ENCODE results near the gene MLLT10. TPM values are rescaled to one million over a fixed set of nuclear protein-coding genes. Genes with fewer than 3 reads are reported as not detected.

Gene MLLT10
- total and polyA plus RNA-seq, 12 donors = 15.8 to 49.1 (median 29.8) TPM

DNA sequence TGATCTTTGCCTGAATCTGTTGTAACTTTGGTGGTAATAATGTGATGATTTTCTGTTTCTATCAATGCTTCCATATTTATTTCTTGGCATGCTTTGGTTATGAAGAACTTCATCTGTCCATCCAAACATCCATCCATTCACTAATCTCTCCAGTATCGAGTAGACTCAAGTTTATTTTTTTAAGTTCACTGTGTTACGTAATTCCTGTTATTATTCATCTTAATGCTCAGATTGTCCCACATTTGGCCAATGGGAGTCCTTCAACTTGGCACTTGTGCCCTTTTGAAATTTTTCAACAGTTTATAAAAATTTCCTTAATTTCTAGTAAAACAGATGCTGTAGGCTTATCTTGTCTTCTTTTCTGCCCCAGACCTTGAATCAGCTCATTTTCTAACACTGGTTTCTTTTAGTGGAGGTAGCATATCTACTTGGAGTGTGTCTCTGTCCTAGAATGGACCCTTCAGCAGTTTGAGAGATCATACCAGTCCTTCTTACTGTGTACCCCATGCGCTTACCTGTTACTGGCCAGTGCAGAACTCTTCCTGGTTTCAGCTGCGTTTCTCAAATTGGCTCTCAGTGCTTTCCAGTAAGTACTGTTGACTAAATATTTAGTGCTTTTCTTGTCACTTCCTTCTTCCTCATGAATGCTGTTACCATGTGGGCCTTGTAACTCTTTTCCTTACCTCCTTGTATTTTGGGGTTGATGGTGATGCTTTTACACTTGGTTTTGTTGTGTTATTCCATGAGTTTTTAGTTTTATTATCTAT lies 100.8 kb downstream of the MLLT10 start:
- TF ChIP-seq, protein P1, sequence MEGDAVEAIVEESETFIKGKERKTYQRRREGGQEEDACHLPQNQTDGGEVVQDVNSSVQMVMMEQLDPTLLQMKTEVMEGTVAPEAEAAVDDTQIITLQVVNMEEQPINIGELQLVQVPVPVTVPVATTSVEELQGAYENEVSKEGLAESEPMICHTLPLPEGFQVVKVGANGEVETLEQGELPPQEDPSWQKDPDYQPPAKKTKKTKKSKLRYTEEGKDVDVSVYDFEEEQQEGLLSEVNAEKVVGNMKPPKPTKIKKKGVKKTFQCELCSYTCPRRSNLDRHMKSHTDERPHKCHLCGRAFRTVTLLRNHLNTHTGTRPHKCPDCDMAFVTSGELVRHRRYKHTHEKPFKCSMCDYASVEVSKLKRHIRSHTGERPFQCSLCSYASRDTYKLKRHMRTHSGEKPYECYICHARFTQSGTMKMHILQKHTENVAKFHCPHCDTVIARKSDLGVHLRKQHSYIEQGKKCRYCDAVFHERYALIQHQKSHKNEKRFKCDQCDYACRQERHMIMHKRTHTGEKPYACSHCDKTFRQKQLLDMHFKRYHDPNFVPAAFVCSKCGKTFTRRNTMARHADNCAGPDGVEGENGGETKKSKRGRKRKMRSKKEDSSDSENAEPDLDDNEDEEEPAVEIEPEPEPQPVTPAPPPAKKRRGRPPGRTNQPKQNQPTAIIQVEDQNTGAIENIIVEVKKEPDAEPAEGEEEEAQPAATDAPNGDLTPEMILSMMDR (IDR thresholded peaks at IDR 0.05) = no peak
- no peak for TF ChIP-seq POLR2A (IDR thresholded peaks at IDR 0.05)
- Histone ChIP-seq H3K4me3 (no peak overlapping the region), H3K36me3 (replicated peaks in 1 of 2) (no peaks in the 10 kb centered on the region), H3K27me3 (no peaks in the 10 kb centered on the region), H3K27ac (no peak overlapping the region), H3K9me3 (replicated peaks in 1 of 3) (no peaks in the 10 kb centered on the region), H3K4me1 (replicated peaks in 1 of 2) (peaks cover 9 to 12% of the 10 kb centered on the region in 2 donors)
- WGBS, 4 donors = 51 to 69% (median 61%) methylated on average over 4 of the region's 4 CpGs
- intact Hi-C loops (cut with DNase I) = no loop called here
- no peak for DNase-seq

DNA sequence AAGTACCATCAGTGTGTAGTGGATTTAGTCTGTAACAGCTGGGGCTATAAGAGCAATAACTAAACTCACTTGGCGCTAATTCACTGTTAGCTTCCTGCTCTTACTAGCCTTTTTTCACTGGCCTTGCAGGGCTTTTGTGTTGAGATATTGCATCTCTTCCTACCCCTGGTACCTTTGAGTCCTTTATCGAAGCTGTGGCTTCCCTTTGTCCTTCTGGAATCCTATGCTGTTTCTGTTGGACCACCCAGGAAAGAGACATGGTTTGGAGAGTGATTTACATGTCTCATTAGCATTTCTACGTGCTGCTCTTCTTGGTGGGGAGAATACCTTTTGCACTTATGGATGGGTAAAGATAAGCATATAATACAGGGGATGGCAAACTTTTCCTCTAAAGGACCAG lies 103.8 kb downstream of the MLLT10 start:
- H3K4me3 ChIP-seq = no peak overlapping the region
- no peak for DNase-seq
- no peaks in the 10 kb centered on the region for H3K9me3 ChIP-seq (replicated peaks in 1 of 3)
- intact Hi-C loops (cut with DNase I) = no loop called here
- no peaks in the 10 kb centered on the region for H3K27me3 ChIP-seq
- no peak overlapping the region for H3K27ac ChIP-seq
- no peaks in the 10 kb centered on the region for H3K36me3 ChIP-seq (replicated peaks in 1 of 2)
- WGBS, 4 donors = 97 to 99% (median 98%) methylated on average over 3 of the region's 3 CpGs
- TF ChIP-seq, protein P1 (IDR thresholded peaks at IDR 0.05) = no peak
- TF ChIP-seq POLR2A (IDR thresholded peaks at IDR 0.05) = no peak
- peaks cover 9 to 16% of the 10 kb centered on the region in 2 donors for H3K4me1 ChIP-seq (replicated peaks in 1 of 2)

DNA sequence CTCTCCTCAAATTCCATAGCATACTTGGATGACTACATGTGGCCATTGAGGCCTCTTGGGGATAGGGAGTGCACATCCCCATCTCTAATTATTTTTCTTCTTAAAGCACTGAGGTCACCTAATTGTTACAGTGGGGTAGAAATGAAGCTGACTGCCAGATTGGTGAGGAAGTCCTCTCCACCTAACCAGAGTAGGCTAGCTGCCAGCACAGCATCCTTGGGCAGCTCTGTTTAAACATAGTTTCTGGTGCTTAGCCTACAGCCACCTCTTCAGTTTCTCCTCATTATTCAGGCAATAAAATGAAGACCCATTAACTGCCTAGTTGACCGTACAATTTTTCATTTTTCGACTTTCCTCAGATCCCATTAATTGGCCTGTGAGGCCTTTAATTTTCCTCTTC lies 104.6 kb downstream of the MLLT10 start:
- intact Hi-C loops (cut with DNase I) = no loop called here
- Histone ChIP-seq H3K27me3 (no peaks in the 10 kb centered on the region), H3K27ac (no peak overlapping the region), H3K36me3 (replicated peaks in 1 of 2) (no peaks in the 10 kb centered on the region), H3K9me3 (replicated peaks in 1 of 3) (no peaks in the 10 kb centered on the region), H3K4me3 (no peak overlapping the region), H3K4me1 (replicated peaks in 1 of 2) (peaks cover 9 to 16% of the 10 kb centered on the region in 2 donors)
- TF ChIP-seq, protein P1 (IDR thresholded peaks at IDR 0.05) = no peak
- no peak for TF ChIP-seq POLR2A (IDR thresholded peaks at IDR 0.05)
- WGBS, 4 donors = 81 to 95% (median 86%) methylated on average over 2 of the region's 2 CpGs
- no peak for DNase-seq

DNA sequence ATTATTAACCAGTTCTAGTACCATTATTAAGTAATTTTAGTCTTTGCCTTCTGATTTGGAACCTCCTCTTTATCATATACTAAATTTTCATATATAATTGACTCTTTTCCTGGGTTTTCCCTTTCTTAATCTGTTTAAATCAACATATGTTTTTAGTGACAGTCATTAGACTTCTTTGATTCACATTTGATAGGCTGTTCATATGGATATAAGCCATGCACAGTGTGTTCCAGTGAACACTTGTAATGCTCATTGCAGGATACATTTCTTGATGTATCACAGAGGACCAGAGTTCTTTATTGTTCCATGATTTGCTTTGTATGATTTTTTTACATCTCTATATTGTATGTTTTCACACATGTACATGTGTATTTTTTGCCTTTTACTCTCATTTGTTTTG lies 114.0 kb downstream of the MLLT10 start:
- Histone ChIP-seq H3K4me3 (no peak overlapping the region), H3K9me3 (replicated peaks in 1 of 3) (no peaks in the 10 kb centered on the region), H3K36me3 (replicated peaks in 1 of 2) (no peaks in the 10 kb centered on the region), H3K27ac (no peak overlapping the region), H3K4me1 (replicated peaks in 1 of 2) (no peaks in the 10 kb centered on the region), H3K27me3 (no peaks in the 10 kb centered on the region)
- no peak for DNase-seq
- TF ChIP-seq POLR2A (IDR thresholded peaks at IDR 0.05) = no peak
- TF ChIP-seq, protein P1 (IDR thresholded peaks at IDR 0.05) = no peak
- intact Hi-C loops (cut with DNase I) = no loop called here

All from adrenal gland (tissue), 12 donors.